ENCODE results near the gene TMEM116. TPM values are rescaled to one million over a fixed set of nuclear protein-coding genes. Genes with fewer than 3 reads are reported as not detected.

Gene TMEM116
- total RNA-seq, 4 donors from 2014 or later = 21.5 to 37.3 (median 35.5) TPM

DNA sequence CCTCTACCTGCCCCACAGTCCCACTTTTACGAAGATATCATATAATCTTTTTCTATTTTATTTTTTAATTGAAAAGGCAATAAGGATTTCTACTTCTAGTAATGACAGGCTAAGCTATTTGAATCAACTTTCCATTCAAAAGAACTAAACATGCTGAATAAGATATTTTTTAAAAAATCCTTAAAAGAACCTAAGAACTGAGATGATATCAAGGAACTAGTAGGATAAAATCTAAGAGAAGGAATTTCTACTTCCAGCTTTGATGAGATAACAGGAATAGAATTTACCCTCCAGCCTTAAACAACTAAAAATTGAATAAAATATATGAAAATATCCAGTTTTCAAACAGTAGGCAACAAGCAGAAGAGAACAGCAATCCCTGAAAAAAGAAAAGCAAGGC lies 69.0 kb downstream of the TMEM116 start:
- H3K27me3 ChIP-seq = no peaks in the 10 kb centered on the region
- no peak overlapping the region for H3K4me3 ChIP-seq
- TF ChIP-seq POLR2A (IDR thresholded peaks at IDR 0.05) = no peak
- TF ChIP-seq, protein P1, sequence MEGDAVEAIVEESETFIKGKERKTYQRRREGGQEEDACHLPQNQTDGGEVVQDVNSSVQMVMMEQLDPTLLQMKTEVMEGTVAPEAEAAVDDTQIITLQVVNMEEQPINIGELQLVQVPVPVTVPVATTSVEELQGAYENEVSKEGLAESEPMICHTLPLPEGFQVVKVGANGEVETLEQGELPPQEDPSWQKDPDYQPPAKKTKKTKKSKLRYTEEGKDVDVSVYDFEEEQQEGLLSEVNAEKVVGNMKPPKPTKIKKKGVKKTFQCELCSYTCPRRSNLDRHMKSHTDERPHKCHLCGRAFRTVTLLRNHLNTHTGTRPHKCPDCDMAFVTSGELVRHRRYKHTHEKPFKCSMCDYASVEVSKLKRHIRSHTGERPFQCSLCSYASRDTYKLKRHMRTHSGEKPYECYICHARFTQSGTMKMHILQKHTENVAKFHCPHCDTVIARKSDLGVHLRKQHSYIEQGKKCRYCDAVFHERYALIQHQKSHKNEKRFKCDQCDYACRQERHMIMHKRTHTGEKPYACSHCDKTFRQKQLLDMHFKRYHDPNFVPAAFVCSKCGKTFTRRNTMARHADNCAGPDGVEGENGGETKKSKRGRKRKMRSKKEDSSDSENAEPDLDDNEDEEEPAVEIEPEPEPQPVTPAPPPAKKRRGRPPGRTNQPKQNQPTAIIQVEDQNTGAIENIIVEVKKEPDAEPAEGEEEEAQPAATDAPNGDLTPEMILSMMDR (IDR thresholded peaks at IDR 0.05) = no peak
- no peak for DNase-seq
- H3K9me3 ChIP-seq = no peaks in the 10 kb centered on the region
- no peak overlapping the region for H3K27ac ChIP-seq
- H3K36me3 ChIP-seq = no peaks in the 10 kb centered on the region
- H3K4me1 ChIP-seq = no peaks in the 10 kb centered on the region

DNA sequence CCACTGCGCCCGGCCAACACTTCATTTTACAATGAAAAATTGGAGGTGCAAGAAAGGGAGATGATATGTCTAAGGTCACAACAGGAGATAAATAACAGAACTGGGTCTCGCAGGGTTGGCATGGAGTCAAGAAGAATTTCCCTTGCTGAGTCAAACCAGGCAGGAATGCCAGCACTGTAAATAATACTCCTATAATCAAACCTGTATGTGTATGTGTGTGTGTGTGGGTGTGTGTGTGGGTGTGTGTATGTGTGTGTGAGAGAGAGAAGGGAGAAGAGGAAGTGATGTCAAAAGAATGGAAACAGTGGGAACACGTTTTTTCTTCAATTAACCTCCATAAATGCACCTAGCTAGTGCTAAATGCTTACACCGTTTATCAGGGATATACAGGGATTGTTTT lies 70.4 kb downstream of the TMEM116 start:
- Histone ChIP-seq H3K27me3 (no peaks in the 10 kb centered on the region), H3K27ac (no peak overlapping the region), H3K4me1 (no peaks in the 10 kb centered on the region), H3K4me3 (no peak overlapping the region), H3K36me3 (peaks cover 0 to 3% (median 0%) of the 10 kb centered on the region in 3 donors), H3K9me3 (no peaks in the 10 kb centered on the region)
- no peak for TF ChIP-seq POLR2A (IDR thresholded peaks at IDR 0.05)
- DNase-seq = no peak

DNA sequence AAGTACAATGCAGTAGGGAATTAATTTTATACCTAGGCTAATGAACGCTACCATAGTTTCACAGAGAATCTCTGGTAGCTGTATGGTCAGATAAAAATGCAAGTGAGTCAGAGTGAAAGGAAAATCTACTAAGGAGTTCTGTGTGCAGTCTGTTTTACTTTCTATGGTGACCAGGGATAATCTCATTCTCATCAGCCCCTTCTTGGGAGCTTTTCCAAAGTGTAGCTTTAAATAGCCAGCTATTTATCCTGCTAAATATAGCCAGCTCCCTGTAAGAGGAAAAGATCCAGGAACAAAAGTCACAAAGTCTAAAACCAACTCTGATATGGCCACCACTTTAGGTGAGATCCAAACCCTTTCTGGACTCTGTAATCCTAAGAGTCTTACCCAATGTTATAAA lies 75.5 kb downstream of the TMEM116 start:
- Histone ChIP-seq H3K4me3 (no peak overlapping the region), H3K4me1 (no peaks in the 10 kb centered on the region), H3K27ac (peak overlapping the region in 1 of 4 donors; percentile 54), H3K27me3 (no peaks in the 10 kb centered on the region), H3K36me3 (peaks cover 0 to 17% (median 0%) of the 10 kb centered on the region in 3 donors), H3K9me3 (no peaks in the 10 kb centered on the region)
- TF ChIP-seq, protein P1 (IDR thresholded peaks at IDR 0.05) = no peak
- no peak for TF ChIP-seq POLR2A (IDR thresholded peaks at IDR 0.05)
- no peak for DNase-seq

DNA sequence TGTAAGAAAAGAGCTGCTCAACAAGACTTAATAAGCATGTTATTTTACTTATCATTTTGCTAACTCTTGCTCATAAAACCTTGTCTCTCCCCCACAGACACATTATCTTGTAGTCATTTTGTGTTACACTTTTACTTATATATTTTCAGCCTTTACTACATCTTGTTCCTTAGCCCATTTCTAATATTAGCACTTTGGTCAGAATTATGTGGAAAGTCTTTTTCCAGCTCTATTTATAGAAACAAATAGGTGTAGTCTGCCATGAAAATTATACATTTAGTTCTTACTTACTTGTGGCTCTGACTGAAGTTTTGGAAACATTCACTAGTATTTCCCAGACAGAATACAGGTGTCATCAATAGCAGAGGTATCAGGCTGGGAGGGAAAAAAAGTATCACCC lies 76.1 kb downstream of the TMEM116 start:
- Histone ChIP-seq H3K4me3 (no peak overlapping the region), H3K4me1 (no peaks in the 10 kb centered on the region), H3K9me3 (no peaks in the 10 kb centered on the region), H3K27me3 (no peaks in the 10 kb centered on the region), H3K36me3 (peaks cover 0 to 22% (median 0%) of the 10 kb centered on the region in 3 donors), H3K27ac (peak overlapping the region in 1 of 4 donors; percentile 54)
- TF ChIP-seq, protein P1 (IDR thresholded peaks at IDR 0.05) = no peak
- no peak for TF ChIP-seq POLR2A (IDR thresholded peaks at IDR 0.05)
- DNase-seq = no peak

DNA sequence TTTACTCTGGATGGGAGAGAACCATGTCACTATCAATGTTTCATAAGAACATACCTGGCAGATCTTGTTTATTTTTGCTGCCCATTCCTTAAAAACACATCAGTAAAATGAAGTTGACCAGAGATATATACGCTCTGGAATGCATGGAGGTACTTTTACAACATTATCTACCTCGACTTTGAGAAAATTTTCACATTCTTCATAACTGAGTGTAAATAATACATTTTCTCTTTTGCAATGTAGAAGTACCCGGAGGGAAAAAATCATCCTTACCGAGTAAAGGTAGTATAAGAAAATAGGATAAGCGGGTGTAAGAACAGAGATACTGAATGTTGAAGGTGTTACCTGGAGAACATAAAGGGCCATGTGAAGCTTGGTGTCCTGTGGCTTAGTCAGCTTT lies 80.7 kb downstream of the TMEM116 start:
- no peaks in the 10 kb centered on the region for H3K27me3 ChIP-seq
- no peak for TF ChIP-seq POLR2A (IDR thresholded peaks at IDR 0.05)
- TF ChIP-seq, protein P1 (IDR thresholded peaks at IDR 0.05) = no peak
- no peaks in the 10 kb centered on the region for H3K9me3 ChIP-seq
- H3K27ac ChIP-seq = no peak overlapping the region
- peaks cover 0 to 16% (median 0%) of the 10 kb centered on the region in 3 donors for H3K36me3 ChIP-seq
- no peaks in the 10 kb centered on the region for H3K4me1 ChIP-seq
- DNase-seq = no peak
- H3K4me3 ChIP-seq = no peak overlapping the region

DNA sequence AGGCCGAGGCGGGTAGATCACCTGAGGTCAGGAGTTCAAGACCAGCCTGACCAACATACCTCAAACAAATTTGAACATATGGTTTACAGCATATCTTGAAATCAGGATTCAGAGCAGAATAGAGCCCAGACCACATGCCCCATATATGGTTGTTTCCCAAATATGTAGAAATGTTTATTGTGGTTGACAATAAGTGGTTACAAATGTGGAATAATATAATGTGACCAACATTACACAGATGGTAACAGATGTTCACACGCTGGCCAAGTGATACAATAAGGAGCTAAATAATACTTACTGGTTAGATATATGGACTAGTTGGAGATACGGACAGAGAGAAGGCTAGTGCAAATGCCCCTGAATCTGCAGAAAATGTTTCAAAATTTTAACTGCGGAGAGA lies 85.6 kb downstream of the TMEM116 start:
- Histone ChIP-seq H3K27ac (no peak overlapping the region), H3K9me3 (no peaks in the 10 kb centered on the region), H3K4me1 (no peaks in the 10 kb centered on the region), H3K4me3 (no peak overlapping the region), H3K36me3 (peaks cover 0 to 4% (median 0%) of the 10 kb centered on the region in 3 donors), H3K27me3 (no peaks in the 10 kb centered on the region)
- DNase-seq = no peak
- TF ChIP-seq, protein P1 (IDR thresholded peaks at IDR 0.05) = no peak
- no peak for TF ChIP-seq POLR2A (IDR thresholded peaks at IDR 0.05)
